ENCODE data around the gene NAV3.

DNA sequence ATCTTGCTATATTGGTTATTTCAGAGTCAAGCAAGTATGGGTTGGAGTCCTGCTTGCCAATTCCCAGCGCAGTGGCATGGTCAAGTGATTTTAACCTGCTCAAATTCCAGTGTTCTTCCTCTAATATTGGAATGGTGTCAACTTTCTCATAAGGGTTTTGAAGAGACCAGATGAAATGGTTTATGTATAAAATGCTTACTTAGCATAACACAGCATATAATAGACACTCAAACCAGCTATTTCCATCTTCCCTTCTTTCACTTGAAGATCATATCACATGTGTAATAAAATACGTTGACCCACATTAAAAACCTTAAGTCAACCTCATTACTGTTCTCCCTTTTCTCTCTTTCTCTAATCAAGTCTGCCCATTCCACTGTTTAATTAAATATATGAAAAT, 144.0 kb downstream of the NAV3 start:
- TF ChIP-seq, protein P1, sequence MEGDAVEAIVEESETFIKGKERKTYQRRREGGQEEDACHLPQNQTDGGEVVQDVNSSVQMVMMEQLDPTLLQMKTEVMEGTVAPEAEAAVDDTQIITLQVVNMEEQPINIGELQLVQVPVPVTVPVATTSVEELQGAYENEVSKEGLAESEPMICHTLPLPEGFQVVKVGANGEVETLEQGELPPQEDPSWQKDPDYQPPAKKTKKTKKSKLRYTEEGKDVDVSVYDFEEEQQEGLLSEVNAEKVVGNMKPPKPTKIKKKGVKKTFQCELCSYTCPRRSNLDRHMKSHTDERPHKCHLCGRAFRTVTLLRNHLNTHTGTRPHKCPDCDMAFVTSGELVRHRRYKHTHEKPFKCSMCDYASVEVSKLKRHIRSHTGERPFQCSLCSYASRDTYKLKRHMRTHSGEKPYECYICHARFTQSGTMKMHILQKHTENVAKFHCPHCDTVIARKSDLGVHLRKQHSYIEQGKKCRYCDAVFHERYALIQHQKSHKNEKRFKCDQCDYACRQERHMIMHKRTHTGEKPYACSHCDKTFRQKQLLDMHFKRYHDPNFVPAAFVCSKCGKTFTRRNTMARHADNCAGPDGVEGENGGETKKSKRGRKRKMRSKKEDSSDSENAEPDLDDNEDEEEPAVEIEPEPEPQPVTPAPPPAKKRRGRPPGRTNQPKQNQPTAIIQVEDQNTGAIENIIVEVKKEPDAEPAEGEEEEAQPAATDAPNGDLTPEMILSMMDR (IDR thresholded peaks at IDR 0.05; ENCODE audit: insufficient read depth, low read length): no peak
- no peak for TF ChIP-seq GABPA (IDR thresholded peaks at IDR 0.05; ENCODE audit: low read depth)
- TF ChIP-seq, protein P2, sequence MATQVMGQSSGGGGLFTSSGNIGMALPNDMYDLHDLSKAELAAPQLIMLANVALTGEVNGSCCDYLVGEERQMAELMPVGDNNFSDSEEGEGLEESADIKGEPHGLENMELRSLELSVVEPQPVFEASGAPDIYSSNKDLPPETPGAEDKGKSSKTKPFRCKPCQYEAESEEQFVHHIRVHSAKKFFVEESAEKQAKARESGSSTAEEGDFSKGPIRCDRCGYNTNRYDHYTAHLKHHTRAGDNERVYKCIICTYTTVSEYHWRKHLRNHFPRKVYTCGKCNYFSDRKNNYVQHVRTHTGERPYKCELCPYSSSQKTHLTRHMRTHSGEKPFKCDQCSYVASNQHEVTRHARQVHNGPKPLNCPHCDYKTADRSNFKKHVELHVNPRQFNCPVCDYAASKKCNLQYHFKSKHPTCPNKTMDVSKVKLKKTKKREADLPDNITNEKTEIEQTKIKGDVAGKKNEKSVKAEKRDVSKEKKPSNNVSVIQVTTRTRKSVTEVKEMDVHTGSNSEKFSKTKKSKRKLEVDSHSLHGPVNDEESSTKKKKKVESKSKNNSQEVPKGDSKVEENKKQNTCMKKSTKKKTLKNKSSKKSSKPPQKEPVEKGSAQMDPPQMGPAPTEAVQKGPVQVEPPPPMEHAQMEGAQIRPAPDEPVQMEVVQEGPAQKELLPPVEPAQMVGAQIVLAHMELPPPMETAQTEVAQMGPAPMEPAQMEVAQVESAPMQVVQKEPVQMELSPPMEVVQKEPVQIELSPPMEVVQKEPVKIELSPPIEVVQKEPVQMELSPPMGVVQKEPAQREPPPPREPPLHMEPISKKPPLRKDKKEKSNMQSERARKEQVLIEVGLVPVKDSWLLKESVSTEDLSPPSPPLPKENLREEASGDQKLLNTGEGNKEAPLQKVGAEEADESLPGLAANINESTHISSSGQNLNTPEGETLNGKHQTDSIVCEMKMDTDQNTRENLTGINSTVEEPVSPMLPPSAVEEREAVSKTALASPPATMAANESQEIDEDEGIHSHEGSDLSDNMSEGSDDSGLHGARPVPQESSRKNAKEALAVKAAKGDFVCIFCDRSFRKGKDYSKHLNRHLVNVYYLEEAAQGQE (IDR thresholded peaks at IDR 0.05; ENCODE audit: insufficient replicate concordance, low read depth): no peak
- TF ChIP-seq POLR2AphosphoS5 (IDR thresholded peaks at IDR 0.05; ENCODE audit: low read depth): no peak
- TF ChIP-seq SPI1 (IDR thresholded peaks at IDR 0.05; ENCODE audit: borderline replicate concordance, low read depth): no peak

Data from HL-60 (cell line).